Gastroesophageal sphincter (tissue), 3 donors: ENCODE measurements around the gene CNNM1.

Experiments used
- POLR2A ChIP-seq, 2 donors: fragments of 450-650 bp; IDR thresholded peaks; one replicate each; pipeline ENCODE4 v1.6.1; 2017; ENCODE audit warnings: antibody characterized with exemption in 2 of 2, mild to moderate bottlenecking in 2 of 2, moderate library complexity in 1 of 2
- TF ChIP-seq, protein P1 (sequence below), 4 experiments: fragments of 200-600 bp in 2 of 4; fragments of 450-650 bp in 2 of 4; sonication (generic) in 1 of 4; IDR thresholded peaks; one replicate each; pipeline ENCODE4 v1.5.1; 2017 to 2019; ENCODE audit warnings: antibody characterized with exemption in 4 of 4, mild to moderate bottlenecking in 2 of 4, moderate library complexity in 2 of 4

DNA sequence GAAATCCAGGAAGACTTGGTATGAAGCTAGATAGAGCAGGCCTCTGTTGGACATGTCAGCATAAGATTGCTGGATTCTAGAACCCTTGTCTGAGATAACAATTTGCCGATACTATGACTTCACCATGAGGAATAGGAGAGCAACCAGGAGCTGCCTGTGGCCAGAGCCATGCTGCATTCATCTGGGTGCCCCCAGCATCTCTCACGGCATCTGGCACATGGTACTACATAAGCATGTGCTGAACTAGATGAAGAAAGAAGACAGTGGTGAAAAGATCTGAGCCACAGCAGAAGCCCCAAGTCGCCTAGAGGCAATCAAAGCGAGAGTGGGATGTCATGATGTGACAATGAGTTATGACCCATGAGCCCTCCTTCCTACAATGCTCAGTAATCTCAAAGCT, 81.7 kb downstream of the CNNM1 start:
- TF ChIP-seq, protein P1, sequence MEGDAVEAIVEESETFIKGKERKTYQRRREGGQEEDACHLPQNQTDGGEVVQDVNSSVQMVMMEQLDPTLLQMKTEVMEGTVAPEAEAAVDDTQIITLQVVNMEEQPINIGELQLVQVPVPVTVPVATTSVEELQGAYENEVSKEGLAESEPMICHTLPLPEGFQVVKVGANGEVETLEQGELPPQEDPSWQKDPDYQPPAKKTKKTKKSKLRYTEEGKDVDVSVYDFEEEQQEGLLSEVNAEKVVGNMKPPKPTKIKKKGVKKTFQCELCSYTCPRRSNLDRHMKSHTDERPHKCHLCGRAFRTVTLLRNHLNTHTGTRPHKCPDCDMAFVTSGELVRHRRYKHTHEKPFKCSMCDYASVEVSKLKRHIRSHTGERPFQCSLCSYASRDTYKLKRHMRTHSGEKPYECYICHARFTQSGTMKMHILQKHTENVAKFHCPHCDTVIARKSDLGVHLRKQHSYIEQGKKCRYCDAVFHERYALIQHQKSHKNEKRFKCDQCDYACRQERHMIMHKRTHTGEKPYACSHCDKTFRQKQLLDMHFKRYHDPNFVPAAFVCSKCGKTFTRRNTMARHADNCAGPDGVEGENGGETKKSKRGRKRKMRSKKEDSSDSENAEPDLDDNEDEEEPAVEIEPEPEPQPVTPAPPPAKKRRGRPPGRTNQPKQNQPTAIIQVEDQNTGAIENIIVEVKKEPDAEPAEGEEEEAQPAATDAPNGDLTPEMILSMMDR (IDR thresholded peaks at IDR 0.05), result no peak
- no peak for TF ChIP-seq POLR2A (IDR thresholded peaks at IDR 0.05)
